CD4-positive, CD25-positive, alpha-beta regulatory T cell (primary cell): ENCODE data around the gene TRUB2. TPM values are rescaled to one million over a fixed set of nuclear protein-coding genes. Genes with fewer than 3 reads are reported as not detected.
A peak's percentile ranks its signal among the peaks of the same experiment; 100 is the strongest.

Experiments
- ATAC-seq, 2 donors: fragments of 150-1000 bp; cut with Tn5 transposase; one replicate each; pipeline ENCODE4 v1.10.0; 2021; ENCODE audit warnings: low read depth in 2 of 2, moderate number of reproducible peaks in 2 of 2, moderate library complexity in 1 of 2
- DNase-seq, 3 donors: peaks; one replicate each; pipeline versions ENCODE4 v3.0.0 to v3.0.0-alpha.2; 2012 to 2022; ENCODE audit warnings: mixed read lengths in 1 of 3
- H3K27ac ChIP-seq: one replicate; pipeline ENCODE4 v1.7.0; 2013; ENCODE audit warnings: mild to moderate bottlenecking, low read length; ENCODE audit not compliant: insufficient read depth, poor library complexity, severe bottlenecking
- H3K27me3 ChIP-seq: one replicate; pipeline ENCODE4 v1.7.0; 2013; ENCODE audit warnings: low read length; ENCODE audit not compliant: control insufficient read depth, insufficient read depth
- H3K36me3 ChIP-seq: one replicate; pipeline ENCODE4 v1.7.0; 2013; ENCODE audit warnings: mild to moderate bottlenecking, low read length, moderate library complexity; ENCODE audit not compliant: control insufficient read depth, insufficient read depth
- H3K4me1 ChIP-seq: 2 replicates; pipeline ENCODE4 v1.7.0; 2013; ENCODE audit warnings: mild to moderate bottlenecking, low read length; ENCODE audit not compliant: insufficient read depth, control insufficient read depth, poor library complexity, severe bottlenecking
- H3K4me3 ChIP-seq: one replicate; pipeline ENCODE4 v1.7.0; 2013; ENCODE audit warnings: low read depth, mild to moderate bottlenecking, low read length, moderate library complexity
- H3K9me3 ChIP-seq, 2 experiments: 1 replicate in 1 of 2; 2 replicates in 1 of 2; pipeline ENCODE4 v1.7.0; 2013; ENCODE audit warnings: low read length in 2 of 2, mild to moderate bottlenecking in 1 of 2, moderate library complexity in 1 of 2; ENCODE audit not compliant: control insufficient read depth in 2 of 2
- H3K27ac Mint-ChIP-seq, 3 donors: one replicate each; pipeline ENCODE4 v1.8.0; 2020 to 2022; ENCODE audit warnings: mild to moderate bottlenecking in 3 of 3, mixed read lengths in 3 of 3, moderate library complexity in 2 of 3
- H3K27me3 Mint-ChIP-seq: one replicate; pipeline ENCODE4 v1.8.0; 2022; ENCODE audit warnings: mild to moderate bottlenecking, mixed read lengths
- H3K36me3 Mint-ChIP-seq: one replicate; pipeline ENCODE4 v1.8.0; 2020; ENCODE audit warnings: mixed read lengths
- H3K4me1 Mint-ChIP-seq, 4 donors: one replicate each; pipeline ENCODE4 v1.8.0; 2020 to 2022; ENCODE audit warnings: mixed read lengths in 4 of 4, mild to moderate bottlenecking in 1 of 4
- H3K4me3 Mint-ChIP-seq, 4 donors: one replicate each; pipeline ENCODE4 v1.8.0; 2020 to 2022; ENCODE audit warnings: mild to moderate bottlenecking in 4 of 4, mixed read lengths in 4 of 4, moderate library complexity in 3 of 4
- H3K9me3 Mint-ChIP-seq, 7 donors: one replicate each; pipeline ENCODE4 v1.8.0; 2020 to 2022; ENCODE audit warnings: mixed read lengths in 7 of 7, mild to moderate bottlenecking in 3 of 7, moderate library complexity in 2 of 7
- polyA plus RNA-seq, 4 donors: library from polyadenylated mRNA; unstranded; fragments of 300-500 nt; fragmentation: Illumina TruSeq; gene quantifications; one replicate each; pipeline ENCODE4 v1.2.3, GENCODE V29; 2021
- total RNA-seq: library from RNA; stranded (reverse); gene quantifications from one replicate; pipeline ENCODE4 v1.2.3, GENCODE V29; 2022

TRUB2 gene
- total and polyA plus RNA-seq, 5 donors from 2014 or later, result 8.2 to 26.8 (median 23.5) TPM

GRCh38 chr9:128258326-128258725 lies 63.9 kb downstream of the TRUB2 start:
- Mint-ChIP-seq H3K4me3 (no peak overlapping the region), H3K36me3 (peaks cover 39% of the 10 kb centered on the region), H3K27me3 (no peaks in the 10 kb centered on the region), H3K4me1 (no peaks in the 10 kb centered on the region), H3K9me3 (peaks cover 0 to 1% (median 0%) of the 10 kb centered on the region in 7 donors), H3K27ac (no peak overlapping the region)
- ATAC-seq (no peak), DNase-seq (no peak)
- H3K4me1 ChIP-seq, result no peaks in the 10 kb centered on the region
- no peaks in the 10 kb centered on the region for H3K9me3 ChIP-seq
- H3K27ac ChIP-seq, result no peak overlapping the region
- H3K4me3 ChIP-seq, result no peak overlapping the region
- peaks cover 44% of the 10 kb centered on the region for H3K36me3 ChIP-seq
- H3K27me3 ChIP-seq, result no peaks in the 10 kb centered on the region

GRCh38 chr9:128257907-128258306 lies 64.3 kb downstream of the TRUB2 start:
- no peaks in the 10 kb centered on the region for H3K27me3 ChIP-seq
- Mint-ChIP-seq H3K27me3 (no peaks in the 10 kb centered on the region), H3K36me3 (peaks cover 36% of the 10 kb centered on the region), H3K9me3 (peaks cover 0 to 1% (median 0%) of the 10 kb centered on the region in 7 donors), H3K4me3 (no peak overlapping the region), H3K27ac (no peak overlapping the region), H3K4me1 (no peaks in the 10 kb centered on the region)
- H3K4me1 ChIP-seq, result no peaks in the 10 kb centered on the region
- peaks cover 44% of the 10 kb centered on the region for H3K36me3 ChIP-seq
- no peak overlapping the region for H3K4me3 ChIP-seq
- ATAC-seq, result no peak
- no peak overlapping the region for H3K27ac ChIP-seq
- DNase-seq, result no peak
- H3K9me3 ChIP-seq, result no peaks in the 10 kb centered on the region

GRCh38 chr9:128257086-128257825 lies 65.0 kb downstream of the TRUB2 start:
- ATAC-seq (no peak), DNase-seq (no peak)
- Mint-ChIP-seq H3K4me1 (peaks cover 0 to under 1% (median 0%) of the 10 kb centered on the region in 4 donors), H3K4me3 (peak overlapping the region in 1 of 4 donors; percentile 27), H3K9me3 (peaks cover 0 to 1% (median 0%) of the 10 kb centered on the region in 7 donors), H3K27me3 (no peaks in the 10 kb centered on the region), H3K36me3 (peaks cover 29% of the 10 kb centered on the region), H3K27ac (no peak overlapping the region)
- Histone ChIP-seq H3K27ac (no peak overlapping the region), H3K27me3 (no peaks in the 10 kb centered on the region), H3K4me1 (no peaks in the 10 kb centered on the region), H3K9me3 (no peaks in the 10 kb centered on the region), H3K36me3 (peaks cover 39% of the 10 kb centered on the region), H3K4me3 (no peak overlapping the region)

Other genes starting within 250 kb of the TRUB2 start
- 48.6 TPM for gene PTGES2, start 194.7 kb downstream of the TRUB2 start, total RNA-seq
- 10 to 100 TPM; 33.8 to 39.1 (median 37.6) TPM for gene PTGES2, start 194.7 kb downstream of the TRUB2 start, polyA plus RNA-seq
- 0.94 TPM for gene LCN2, start 173.0 kb downstream of the TRUB2 start, total RNA-seq
- not detected for gene LCN2, start 173.0 kb downstream of the TRUB2 start, polyA plus RNA-seq
- gene BBLN, start 162.2 kb downstream of the TRUB2 start, total RNA-seq, result 70.9 TPM
- gene BBLN, start 162.2 kb downstream of the TRUB2 start, polyA plus RNA-seq, result 100 to 1,000 TPM; 111 to 176 (median 128) TPM
- gene CIZ1, start 130.9 kb downstream of the TRUB2 start, total RNA-seq, result 128 TPM
- gene CIZ1, start 130.9 kb downstream of the TRUB2 start, polyA plus RNA-seq, result 1 to 10 TPM; 7.2 to 9.3 (median 8.0) TPM
- gene DNM1, start 119.1 kb downstream of the TRUB2 start, total RNA-seq, result 1.5 TPM
- gene DNM1, start 119.1 kb downstream of the TRUB2 start, polyA plus RNA-seq, result not detected
- gene GOLGA2, start 46.4 kb downstream of the TRUB2 start, total RNA-seq, result 55.8 TPM
- gene GOLGA2, start 46.4 kb downstream of the TRUB2 start, polyA plus RNA-seq, result 1 to 10 TPM; 3.7 to 5.0 (median 4.1) TPM
- 10.6 TPM for gene SWI5, start 46.2 kb downstream of the TRUB2 start, total RNA-seq
- gene SWI5, start 46.2 kb downstream of the TRUB2 start, polyA plus RNA-seq, result 10 to 100 TPM; 19.8 to 27.1 (median 22.5) TPM
- gene COQ4, start 392 bp upstream of the TRUB2 start, total RNA-seq, result 30.4 TPM
- 10 to 100 TPM; 30.4 to 41.3 (median 33.8) TPM for gene COQ4, start 392 bp upstream of the TRUB2 start, polyA plus RNA-seq
- gene SLC27A4, start 18.1 kb upstream of the TRUB2 start, total RNA-seq, result 8.6 TPM
- 1 to 10 TPM; 5.5 to 8.7 (median 6.4) TPM for gene SLC27A4, start 18.1 kb upstream of the TRUB2 start, polyA plus RNA-seq
- 46.2 TPM for gene URM1, start 48.9 kb upstream of the TRUB2 start, total RNA-seq
- 10 to 100 TPM; 47.4 to 60.7 (median 53.2) TPM for gene URM1, start 48.9 kb upstream of the TRUB2 start, polyA plus RNA-seq
- 0.12 TPM for gene CERCAM, start 98.4 kb upstream of the TRUB2 start, total RNA-seq
- not detected for gene CERCAM, start 98.4 kb upstream of the TRUB2 start, polyA plus RNA-seq
- 31.9 TPM for gene ODF2, start 133.6 kb upstream of the TRUB2 start, total RNA-seq
- 10 to 100 TPM; 12.9 to 19.8 (median 13.8) TPM for gene ODF2, start 133.6 kb upstream of the TRUB2 start, polyA plus RNA-seq
- 16.7 TPM for gene GLE1, start 182.3 kb upstream of the TRUB2 start, total RNA-seq
- gene GLE1, start 182.3 kb upstream of the TRUB2 start, polyA plus RNA-seq, result 10 to 100 TPM; 24.9 to 34.1 (median 31.5) TPM
- 769 TPM for gene SPTAN1, start 230.1 kb upstream of the TRUB2 start, total RNA-seq
- gene SPTAN1, start 230.1 kb upstream of the TRUB2 start, polyA plus RNA-seq, result 10 to 100 TPM; 79.8 to 86.2 (median 83.2) TPM